GM18499 (cell line): ENCODE measurements around the gene MGMT.

Experiments
- ATAC-seq: cut with Tn5 transposase; IDR thresholded peaks from one replicate; pipeline ENCODE4 v1.9.1; 2021; ENCODE audit warnings: moderate number of reproducible peaks; ENCODE audit not compliant: insufficient read depth, unreplicated experiment

MGMT gene

DNA sequence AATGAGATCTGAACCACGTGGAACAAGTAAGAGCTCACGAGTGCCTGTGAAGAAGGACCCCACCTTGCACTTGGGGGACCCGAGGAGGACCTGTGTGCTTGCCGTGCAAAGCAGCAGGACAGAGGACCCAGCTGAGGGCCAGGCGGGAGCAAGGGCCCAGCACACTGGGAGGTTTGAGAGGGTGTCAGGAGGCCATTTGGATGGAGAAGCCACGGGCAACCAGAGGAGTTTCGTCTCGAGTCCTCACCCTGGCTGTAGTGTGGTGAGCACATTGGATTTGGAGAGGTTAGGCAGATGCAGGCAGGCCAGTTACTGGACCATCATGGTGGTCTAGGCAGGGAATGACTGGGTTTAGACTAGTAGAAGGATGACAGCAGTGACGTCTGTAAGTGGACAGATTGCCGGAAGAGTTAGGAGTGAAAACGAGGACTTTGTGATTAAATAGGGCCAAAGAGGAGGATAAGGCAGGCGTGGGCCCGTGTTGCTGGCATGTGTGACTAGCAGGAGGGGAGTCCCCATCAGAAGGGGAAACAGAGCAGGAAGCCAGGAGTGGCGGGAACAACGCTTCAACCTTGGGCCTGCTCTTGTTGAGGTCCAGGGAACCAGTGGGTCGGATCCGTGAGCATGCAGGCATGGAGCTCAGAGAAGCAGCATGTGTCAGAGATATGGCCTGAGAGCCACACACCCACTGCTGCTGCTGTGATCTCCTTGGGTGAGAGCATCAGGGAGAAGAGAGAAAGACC is 208.2 kb downstream of the MGMT start:
- no peak for ATAC-seq

DNA sequence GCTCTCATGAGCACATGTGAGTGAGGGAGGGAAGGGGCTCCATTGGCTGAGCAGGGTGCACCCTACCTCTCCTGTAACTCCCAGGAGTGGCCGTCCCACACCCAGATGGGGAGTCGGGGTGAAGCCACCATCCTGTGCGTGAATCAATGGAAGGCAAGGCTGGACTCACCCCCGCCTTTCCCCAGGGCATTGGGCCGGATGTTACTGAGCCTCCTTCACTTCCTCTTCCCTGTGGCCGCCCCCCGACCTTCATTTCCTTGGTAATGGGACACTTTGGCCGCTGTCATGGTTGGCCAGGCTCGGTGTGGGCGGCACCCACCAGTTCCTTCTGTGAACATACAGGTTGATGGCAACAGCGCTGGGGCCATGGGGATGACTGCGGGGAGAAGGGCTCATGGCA is 209.0 kb downstream of the MGMT start:
- ATAC-seq, result no peak

DNA sequence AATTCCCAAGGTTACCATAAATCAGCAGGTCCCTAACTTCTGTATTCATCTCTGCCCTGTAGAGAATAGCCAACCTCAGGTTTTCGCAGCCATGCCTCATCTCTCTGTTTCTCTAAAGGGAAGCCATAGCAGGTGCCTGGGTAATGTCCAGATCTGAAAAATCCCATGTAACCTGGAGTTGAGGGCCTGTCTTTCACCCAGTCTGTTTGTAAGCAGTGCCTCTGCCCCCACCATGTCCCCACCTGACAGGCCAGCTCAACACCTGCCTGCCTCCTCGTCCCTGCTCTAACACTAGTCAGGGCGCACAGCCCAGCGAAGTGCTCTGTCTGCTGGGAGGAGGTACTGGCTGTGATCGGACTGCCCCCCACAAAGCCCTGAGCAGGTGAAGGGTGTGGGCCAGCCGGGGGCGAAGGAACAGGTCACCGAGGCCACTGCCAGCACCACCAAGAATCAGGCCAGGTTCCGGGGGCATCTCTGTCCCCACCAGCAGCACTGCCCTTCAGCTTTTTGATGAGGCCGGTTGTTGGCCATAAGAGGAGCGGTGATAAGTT is 210.4 kb downstream of the MGMT start:
- no peak for ATAC-seq

DNA sequence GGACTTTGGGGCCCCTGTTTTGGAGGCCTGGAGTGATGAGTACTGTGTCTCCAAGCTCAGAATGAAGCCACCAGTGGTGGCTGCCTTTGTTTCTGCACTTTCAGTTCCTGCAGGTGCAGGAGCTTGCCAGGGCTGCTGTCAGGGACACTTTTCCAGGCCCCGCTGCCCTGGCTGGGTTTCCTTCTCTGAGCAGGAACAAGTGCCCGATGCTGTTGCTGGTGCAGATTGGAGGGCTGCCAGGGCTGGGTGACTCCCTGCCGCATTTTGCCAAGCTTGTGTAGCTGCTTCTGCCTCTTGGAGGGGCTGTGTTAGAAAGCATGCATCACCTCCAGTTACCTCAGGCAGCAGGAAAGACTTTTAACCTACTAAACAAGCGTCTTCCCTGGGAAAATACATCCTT is 211.1 kb downstream of the MGMT start:
- ATAC-seq, result no peak

DNA sequence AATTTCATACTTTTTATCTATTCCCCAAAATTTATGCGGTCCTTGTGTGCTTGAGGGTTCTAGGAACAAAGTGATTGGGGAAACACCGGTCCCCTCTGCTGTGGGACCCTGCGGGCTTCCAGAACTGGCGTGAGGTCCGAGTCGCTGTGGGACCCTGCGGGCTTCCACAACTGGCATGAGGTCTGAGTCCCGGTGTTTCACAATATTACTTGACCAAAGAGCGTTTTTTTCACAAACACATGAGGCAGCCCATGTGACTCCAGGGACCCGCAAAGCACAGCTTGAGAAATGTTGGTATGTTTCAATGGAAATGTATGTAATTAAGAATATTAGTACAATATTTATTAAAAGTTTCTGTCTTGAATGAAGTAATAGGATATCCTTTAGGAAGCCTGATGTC is 212.2 kb downstream of the MGMT start:
- ATAC-seq, result no peak

DNA sequence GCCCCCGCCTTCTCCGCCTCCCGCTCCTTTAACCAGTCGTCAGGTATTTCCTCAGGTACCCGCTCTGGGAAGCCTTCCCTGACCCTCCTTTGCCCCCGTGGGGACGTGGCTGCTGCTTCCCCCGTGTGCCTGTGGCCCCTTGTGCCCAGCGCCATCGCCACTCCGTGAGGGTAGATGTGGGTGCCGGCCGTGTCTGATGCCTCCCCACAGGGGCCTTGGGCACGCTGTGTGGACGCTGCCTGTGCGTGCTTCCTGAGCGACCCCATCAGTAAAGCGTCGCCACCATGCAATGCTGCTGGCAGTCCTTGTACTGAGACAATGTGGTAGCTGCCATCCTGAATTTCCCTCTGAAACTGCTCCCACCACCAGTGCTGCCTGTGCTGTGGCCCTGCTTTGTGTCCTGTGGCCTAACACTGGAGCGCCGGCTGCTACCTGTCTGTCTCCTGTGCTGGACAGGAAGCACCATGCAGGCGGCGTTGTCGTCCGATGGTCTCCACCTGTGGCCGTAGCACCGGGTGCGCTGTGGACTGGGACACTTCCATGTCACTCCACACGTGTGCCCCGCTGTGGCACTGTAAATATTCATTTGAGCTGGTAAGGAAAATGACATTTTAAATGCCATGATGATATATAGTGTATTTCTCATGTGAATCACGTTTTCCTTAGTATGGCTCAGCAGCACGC is 213.8 kb downstream of the MGMT start:
- ATAC-seq, result no peak

DNA sequence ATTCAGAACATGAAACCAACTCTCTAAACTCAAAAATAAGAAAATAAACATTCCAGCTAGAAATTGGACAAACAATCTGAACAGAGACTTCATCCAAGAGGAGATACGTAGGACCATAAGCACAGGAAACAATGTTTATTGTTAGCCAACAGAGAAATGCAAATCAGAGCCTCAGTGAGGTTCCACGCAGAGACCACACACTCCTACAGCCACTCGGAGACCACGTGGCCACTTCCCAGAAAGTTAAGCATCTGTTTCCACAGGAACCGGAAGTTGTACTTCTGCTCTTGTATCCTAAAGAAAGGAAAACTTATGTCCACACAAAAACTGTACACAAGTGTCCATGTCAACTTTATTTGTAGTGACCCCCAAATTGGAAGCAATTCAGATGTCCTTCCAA is 214.8 kb downstream of the MGMT start:
- ATAC-seq, result no peak

DNA sequence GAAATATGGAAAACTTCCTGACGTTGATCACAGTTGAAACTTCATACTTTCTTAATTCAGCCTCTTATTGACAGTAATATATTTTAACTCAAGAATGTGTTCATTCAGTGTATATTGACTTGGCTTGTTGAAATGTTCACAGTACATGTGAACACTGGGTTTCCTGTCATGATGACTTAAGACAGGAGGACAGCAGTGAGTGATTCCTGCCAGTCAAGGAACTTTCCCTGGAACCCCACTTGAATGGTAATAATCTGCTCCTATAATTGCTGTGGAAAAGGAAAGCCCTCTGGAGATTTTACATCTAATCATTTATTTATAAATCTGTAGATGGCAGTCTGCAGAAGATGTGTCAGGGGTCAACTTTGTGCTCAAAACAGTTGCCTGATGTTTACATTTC is 216.5 kb downstream of the MGMT start:
- no peak for ATAC-seq

DNA sequence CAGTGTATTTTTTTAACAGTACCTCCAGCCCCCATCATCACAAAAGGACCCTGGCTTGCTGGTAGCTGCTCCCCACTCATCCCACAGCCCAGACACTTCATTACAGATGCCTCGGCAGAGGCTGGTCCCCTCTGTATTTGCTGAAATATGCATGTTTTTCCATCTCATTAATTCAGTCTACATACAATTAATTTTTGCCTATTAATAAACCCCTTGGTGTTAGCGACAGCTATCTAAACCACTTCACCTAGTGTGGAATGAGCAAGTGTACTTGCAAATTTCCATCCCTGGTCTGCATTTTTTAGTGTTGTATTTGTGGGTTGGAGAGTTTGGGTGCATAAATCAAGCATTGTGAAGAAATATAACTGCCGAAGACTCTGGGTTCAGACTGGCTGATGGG is 216.9 kb downstream of the MGMT start:
- ATAC-seq, result no peak

DNA sequence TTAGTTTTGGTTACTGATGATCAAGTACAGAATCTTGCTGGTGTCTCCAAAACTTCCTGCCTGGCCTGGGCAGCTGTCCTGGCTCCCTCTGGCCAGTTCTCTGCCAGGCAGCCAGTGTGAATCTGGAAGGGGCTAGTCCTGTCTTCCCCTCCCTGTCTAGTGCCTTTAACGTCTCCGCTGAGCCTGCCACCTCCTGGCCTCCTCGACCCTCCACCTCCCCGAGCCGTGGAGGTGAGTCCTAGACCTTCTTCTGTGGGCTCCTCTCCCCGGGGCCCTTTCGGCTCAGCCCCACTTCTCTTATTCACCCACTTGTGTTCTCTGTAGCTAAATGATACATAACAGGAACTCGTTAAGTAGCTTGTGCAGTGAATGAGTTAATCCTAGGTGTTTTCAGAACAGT is 218.2 kb downstream of the MGMT start:
- ATAC-seq, result no peak

DNA sequence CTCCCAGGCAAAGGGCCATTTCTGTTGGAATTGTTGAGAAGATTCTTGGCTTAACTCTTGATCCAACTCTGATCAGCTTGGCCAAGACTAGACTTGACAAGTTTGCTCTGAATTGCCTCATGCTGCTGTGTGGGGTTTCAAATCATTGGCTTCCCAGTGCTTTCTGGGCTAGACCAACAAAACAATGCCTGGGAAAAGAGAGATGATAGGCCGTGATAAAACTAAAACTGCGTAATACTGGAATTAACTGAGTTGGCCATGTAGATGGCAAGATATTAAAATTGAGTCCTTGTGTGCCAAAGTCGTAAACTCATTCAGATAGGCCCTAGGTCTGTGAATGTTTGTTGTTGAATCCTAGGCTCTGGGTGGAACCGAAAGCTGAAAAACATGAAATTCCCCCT is 222.6 kb downstream of the MGMT start:
- ATAC-seq, result no peak

DNA sequence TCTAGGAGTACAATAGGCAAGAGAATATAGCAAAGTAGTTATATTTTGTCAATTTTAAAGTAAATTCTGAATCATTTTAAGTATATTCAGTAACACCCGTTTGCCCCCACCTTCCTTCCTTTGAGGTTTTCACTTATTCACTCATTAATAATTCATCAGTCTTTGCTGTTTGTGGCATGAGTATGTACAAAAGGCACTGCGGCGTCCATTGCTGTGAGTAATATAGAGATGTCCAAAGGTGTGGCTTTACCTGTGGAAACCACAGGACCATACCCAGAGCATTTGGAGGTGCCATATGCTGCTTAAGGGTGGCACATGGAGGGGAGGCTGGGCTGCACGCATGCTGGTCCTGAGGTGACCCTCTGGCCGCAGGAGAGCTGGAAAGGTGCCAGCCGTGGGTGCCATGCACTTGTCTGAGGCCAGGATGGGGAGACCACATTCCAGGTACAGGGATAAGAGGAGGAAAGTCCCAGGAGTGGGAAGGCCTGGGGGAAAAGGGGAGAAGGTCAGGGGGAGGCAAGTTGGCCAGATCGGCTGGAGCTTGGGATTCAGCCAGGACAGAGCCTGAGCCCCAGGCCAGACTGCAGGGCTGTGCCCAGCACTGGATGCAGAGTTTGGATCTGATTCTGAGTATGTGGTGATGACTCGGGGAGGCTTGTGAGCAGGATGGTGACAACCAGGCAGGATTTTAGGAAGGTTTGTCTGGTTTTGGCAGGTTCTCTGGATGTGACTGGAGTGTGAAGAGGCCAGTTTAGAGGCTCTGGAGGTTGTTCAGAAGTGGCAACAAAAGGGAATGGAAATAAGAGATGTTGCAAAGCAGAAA is 223.4 kb downstream of the MGMT start:
- no peak for ATAC-seq

DNA sequence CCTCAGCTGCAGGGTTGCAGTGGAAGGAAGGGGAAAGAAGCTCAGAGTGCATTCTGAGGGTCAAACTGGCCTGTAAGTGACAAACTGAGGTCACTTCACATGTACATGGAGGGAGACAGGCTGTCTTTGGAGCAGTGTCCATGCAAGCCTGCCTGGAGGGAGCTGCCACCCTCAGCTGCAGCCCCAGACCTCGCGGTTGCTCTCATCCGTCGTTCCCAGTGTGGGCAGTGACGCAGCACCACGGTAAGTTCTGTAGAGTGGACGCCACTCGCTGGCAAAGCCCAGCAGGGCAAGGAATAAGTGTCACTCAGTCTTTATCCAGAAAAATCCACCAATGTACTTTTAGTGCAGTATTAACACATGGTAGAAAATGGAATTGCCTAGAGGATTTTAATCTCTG is 225.7 kb downstream of the MGMT start:
- no peak for ATAC-seq

DNA sequence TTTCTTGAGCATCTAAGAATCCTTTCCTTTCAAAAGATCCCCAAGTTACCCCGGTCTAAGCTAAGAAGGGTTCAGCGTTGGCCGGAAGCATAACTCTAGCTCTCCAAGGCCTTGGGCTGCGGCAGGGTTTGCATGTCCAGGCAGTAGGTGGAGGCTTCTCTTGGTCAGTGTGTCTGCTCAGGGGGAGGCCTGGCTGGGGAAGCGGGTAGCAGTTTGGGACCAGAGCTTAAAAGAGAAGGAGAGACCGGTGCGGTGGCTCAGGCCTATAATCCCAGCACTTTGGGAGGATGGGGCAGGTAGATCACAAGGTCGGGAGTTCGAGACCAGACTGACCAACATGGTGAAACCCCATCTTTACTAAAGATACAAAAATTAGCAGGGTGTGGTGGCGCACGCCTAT is 226.3 kb downstream of the MGMT start:
- no peak for ATAC-seq

DNA sequence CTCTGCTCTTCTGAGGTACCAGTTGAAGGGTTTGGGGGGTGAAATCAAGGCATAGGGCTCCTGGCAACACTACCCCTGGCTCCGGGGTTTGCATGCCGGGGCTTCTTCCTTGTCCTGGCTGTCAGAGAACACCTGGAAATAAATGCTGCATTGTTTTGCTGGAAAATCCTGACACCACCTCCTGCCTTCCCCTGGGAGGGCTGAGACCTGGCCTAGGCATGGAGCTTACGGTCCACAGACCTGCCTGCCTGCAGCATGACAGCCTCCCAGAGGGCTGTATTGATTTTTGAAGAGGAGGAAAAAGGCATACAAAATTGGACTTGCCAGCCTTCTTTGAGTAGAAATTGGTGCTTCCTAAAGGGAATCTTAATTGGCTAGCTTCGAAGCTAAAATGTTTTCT is 227.1 kb downstream of the MGMT start:
- no peak for ATAC-seq

DNA sequence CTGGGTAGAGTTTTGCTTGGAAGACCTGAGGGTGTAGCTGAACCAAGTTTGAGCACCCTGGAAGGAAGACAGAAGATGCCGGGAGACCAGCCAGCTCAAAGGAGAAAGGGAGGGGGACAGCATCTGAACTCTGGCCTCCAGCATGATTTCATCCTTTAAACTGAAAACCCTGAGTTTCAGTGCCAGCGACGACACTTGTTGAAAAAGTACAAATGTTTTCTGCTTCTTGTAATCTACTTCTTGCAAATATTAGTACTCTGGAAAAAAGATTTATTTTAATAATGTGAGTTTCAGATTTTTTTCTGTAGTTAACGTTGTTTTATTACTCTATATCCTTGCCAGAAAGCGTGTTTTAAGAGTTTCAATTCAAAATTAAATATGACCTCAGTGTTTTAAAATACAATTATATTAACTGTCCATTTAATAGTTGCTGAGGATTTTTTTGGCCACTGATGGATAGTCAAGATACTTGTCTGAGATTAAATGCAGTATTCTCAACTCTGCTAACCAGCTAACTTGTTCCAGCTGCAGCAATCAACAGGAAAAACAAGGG is 227.7 kb downstream of the MGMT start:
- ATAC-seq, result no peak

DNA sequence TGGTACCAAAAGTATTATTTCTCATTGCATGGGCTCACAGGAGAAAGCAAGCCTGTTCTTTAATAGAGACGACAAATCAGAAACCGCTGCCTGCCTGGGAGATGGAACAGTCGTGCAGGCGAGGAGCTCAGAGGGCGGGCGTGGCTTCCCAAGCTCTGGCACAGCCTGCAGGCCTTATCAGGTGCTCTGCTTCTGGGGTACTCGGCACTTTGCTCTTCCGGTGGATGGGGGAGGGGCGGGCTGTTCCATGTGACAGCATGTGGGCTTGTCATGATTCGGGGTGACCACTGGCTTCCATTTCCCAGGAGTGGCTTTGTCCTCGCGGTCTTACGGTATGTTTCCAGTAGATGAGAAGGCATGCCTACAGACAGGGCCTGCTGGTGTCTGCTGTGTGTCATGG is 228.6 kb downstream of the MGMT start:
- no peak for ATAC-seq

DNA sequence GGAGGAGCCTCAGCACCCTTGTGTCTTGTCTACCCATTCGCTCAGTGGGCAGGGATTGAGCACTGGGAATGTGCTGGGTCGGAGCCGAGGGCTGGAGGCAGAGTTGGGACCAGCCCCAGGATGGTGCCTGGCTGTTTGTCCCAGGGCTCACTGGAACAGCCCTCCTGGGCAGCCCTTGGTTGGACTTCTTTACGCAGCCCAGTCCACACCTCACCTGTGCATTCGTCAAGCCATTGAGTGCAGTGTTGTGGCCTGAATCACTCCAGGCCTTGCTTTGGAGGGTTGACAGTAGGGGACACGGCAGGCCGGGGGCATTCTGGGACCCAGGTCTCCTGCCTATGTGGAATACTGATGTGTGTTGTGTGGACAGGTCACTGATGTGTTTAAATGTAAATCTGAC is 229.6 kb downstream of the MGMT start:
- ATAC-seq, result no peak

DNA sequence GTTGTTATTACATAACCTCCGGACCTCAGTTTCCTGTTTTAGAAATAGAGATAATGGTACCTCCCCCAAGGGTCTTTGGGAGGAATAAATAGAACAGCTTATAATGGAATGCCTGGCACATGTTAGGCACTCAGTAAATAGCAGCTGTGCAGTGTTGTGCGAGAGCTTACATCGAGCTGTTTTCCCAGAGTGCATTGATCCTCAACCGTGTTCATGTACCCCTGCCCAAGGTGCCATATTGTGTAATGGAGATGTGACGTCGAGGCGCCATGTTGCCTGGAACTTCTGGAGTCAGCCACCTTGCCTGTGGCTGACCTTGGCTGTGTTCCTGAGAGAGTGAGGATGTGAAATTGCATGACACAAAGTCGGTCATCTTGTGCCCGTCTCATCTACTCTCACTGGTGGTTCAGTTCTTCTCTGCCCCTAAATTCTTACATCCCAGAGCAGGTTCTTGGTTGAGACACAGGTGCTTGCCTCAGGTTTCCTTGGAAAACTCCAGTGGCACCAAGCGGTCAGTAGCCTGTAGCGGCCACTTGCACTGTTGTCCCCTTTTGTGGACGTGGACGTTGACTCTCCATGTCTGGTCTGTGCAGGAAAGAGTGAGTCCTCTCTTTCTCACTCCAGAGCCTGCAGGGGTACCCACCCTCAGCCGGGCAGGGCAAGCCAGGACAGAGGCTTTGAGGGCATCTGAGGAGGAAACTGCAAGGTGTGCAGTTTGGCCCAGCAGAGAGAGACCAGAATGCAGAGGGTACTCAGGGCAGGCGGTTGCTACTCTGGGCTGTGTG is 230.6 kb downstream of the MGMT start:
- no peak for ATAC-seq

DNA sequence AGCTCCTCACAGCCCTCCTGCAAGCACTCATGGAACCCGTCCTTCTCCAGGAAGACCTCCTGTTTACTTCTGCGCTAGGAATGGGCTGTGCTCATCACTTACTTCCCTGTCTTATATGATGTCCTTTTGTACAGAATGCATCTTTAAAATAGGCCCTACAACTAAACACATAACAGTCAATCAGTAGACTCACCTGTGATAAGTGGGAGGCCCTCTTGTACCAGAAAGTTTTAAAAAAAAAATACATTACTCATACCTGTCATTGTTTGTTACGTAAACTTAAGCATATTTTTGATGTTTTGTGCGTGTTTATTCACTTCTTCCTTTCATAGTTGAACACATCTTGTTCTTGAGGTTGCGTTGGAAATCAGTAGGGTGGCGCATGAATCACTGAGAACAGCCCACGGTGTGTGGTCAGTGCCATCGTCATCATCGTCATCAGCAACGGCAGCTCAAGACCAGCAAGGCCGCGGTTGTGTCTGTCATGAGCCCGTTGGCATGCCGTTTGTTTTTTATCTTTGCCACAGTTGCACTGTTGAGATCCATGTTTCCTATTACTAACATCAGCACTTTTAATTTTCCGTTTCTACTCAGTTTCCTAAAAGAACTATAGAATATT is 232.8 kb downstream of the MGMT start:
- ATAC-seq, result no peak
